Smooth muscle cell (in vitro differentiated cells): ENCODE results near the gene ADGRL4. TPM values are rescaled to one million over a fixed set of nuclear protein-coding genes. Genes with fewer than 3 reads are reported as not detected.

Experiments used
- DNase-seq: peaks from one replicate; lab custom pipeline; 2025; ENCODE audit not compliant: unreplicated experiment; lab: John Stamatoyannopoulos, UW
- H2AFZ ChIP-seq: fragments of 200-600 bp; sonication (generic); 2 replicates; pipeline ENCODE4 v1.6.0; 2016; ENCODE audit warnings: antibody characterized with exemption, low read depth, mild to moderate bottlenecking
- H3F3A ChIP-seq: fragments of 200-600 bp; sonication (generic); 2 replicates; pipeline ENCODE4 v1.6.0; 2017; ENCODE audit warnings: antibody characterized with exemption, low read depth
- H3K27ac ChIP-seq: fragments of 200-600 bp; sonication (generic); 2 replicates; pipeline ENCODE4 v1.5.1; 2016; ENCODE audit warnings: low read depth, mild to moderate bottlenecking
- H3K27me3 ChIP-seq: fragments of 200-600 bp; sonication (generic); 2 replicates; pipeline ENCODE4 v1.6.1; 2016; ENCODE audit warnings: low read depth, mild to moderate bottlenecking
- H3K36me3 ChIP-seq: fragments of 200-600 bp; sonication (generic); 2 replicates; pipeline ENCODE4 v1.5.1; 2016; ENCODE audit warnings: low read depth
- H3K4me1 ChIP-seq: fragments of 200-600 bp; sonication (generic); 2 replicates; pipeline ENCODE4 v1.5.1; 2016; ENCODE audit warnings: low read depth
- H3K4me2 ChIP-seq: fragments of 200-600 bp; sonication (generic); 2 replicates; pipeline ENCODE4 v1.6.0; 2016; ENCODE audit warnings: mild to moderate bottlenecking
- H3K4me3 ChIP-seq: fragments of 200-600 bp; sonication (generic); 2 replicates; pipeline ENCODE4 v1.5.1; 2016; ENCODE audit warnings: mild to moderate bottlenecking
- H3K79me2 ChIP-seq: fragments of 200-600 bp; sonication (generic); 2 replicates; pipeline ENCODE4 v1.6.0; 2016; ENCODE audit warnings: low read depth, mild to moderate bottlenecking
- H3K9ac ChIP-seq: fragments of 200-600 bp; sonication (generic); 2 replicates; pipeline ENCODE4 v1.6.0; 2016; ENCODE audit warnings: low read depth
- H3K9me3 ChIP-seq: fragments of 200-600 bp; sonication (generic); replicated peaks from 2 replicates; pipeline ENCODE4 v1.5.1; 2016; ENCODE audit warnings: low read depth
- H4K20me1 ChIP-seq: fragments of 200-600 bp; sonication (generic); 2 replicates; pipeline ENCODE4 v1.6.0; 2016; ENCODE audit warnings: low read depth
- WGBS: methylation state at CpG from one replicate; pipeline ENCODE4 v1.1.7; 2016; ENCODE audit warnings: low lambda C conversion rate; 5-methylcytosine and 5-hydroxymethylcytosine counted together
- polyA plus RNA-seq: library from polyadenylated mRNA; unstranded; fragments of >200 nt; fragmentation: Nextera tagmentation; extraction: Ambion mirVana; gene quantifications from 2 replicates; pipeline ENCODE4 v1.2.1, GENCODE V29; 2016
- total RNA-seq: library from RNA; depleted of rRNA; stranded (reverse); fragments of >200 nt; gene quantifications from 2 replicates; pipeline ENCODE4 v1.2.3, GENCODE V29; 2014
- TF ChIP-seq, protein P1 (sequence below): fragments of 200-600 bp; sonication (generic); IDR thresholded peaks from 2 replicates; pipeline ENCODE4 v1.5.1; 2017; ENCODE audit warnings: borderline replicate concordance, mild to moderate bottlenecking, antibody characterized with exemption; ENCODE audit not compliant: insufficient read depth, poor library complexity, severe bottlenecking

ADGRL4 gene
- total and polyA plus RNA-seq, 2 experiments from 2014 or later: 2.7 to 3.1 TPM

DNA sequence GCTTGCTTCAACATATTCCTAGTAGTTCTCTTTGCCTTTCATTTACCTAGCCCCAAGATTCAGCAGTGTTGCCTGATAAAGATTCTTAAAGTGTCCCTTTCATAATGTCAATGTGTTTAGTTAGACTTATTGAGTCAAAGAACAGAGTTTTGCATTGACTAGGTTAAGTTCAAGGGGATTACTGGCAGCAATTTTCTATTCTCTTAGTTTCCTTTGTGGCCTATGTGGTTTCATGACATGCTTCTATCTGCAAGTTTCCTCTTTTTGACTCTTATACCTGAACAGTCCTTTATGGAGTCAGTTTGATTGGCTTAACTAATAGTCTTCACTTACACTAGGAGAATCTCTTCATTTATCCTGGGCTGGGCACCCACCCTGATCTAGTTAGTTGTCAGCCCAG is 151.3 kb downstream of the ADGRL4 start:
- no peaks in the 10 kb centered on the region for H3K36me3 ChIP-seq
- TF ChIP-seq, protein P1, sequence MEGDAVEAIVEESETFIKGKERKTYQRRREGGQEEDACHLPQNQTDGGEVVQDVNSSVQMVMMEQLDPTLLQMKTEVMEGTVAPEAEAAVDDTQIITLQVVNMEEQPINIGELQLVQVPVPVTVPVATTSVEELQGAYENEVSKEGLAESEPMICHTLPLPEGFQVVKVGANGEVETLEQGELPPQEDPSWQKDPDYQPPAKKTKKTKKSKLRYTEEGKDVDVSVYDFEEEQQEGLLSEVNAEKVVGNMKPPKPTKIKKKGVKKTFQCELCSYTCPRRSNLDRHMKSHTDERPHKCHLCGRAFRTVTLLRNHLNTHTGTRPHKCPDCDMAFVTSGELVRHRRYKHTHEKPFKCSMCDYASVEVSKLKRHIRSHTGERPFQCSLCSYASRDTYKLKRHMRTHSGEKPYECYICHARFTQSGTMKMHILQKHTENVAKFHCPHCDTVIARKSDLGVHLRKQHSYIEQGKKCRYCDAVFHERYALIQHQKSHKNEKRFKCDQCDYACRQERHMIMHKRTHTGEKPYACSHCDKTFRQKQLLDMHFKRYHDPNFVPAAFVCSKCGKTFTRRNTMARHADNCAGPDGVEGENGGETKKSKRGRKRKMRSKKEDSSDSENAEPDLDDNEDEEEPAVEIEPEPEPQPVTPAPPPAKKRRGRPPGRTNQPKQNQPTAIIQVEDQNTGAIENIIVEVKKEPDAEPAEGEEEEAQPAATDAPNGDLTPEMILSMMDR: no peak

DNA sequence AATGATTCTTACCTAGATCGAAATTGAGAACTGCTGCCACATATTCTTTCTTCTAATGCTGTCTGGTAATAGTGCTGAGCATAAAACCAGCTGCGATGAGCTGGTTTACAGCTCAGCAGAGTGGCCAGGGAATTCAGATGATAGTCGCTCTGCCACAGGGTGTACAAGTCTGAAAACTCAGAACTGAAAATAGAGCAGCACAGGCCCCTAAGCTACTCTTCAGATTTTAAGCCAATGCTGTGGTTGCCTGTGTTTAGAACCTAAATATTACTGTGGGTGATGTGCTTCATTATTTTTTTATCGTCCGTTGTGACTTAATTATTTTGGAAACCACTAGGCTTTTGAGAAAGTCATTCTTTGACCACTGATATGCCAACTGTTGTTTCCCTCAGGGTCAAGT is 152.0 kb downstream of the ADGRL4 start:
- Histone ChIP-seq H3K27me3 (no peaks in the 10 kb centered on the region), H4K20me1 (no peaks in the 10 kb centered on the region), H3K79me2 (no peaks in the 10 kb centered on the region), H3K4me3 (no peak overlapping the region), H3K27ac (no peak overlapping the region), H3K4me2 (no peak overlapping the region), H3K9ac (no peak overlapping the region), H3K9me3 (no peaks in the 10 kb centered on the region), H3K4me1 (no peaks in the 10 kb centered on the region), H2AFZ (no peak overlapping the region), H3K36me3 (no peaks in the 10 kb centered on the region), H3F3A (no peaks in the 10 kb centered on the region)
- TF ChIP-seq, protein P1: no peak
- no peak for DNase-seq
- 89% methylated on average over 5 of the region's 5 CpGs for WGBS

More for the DNA sequence above, 151.3 kb downstream of the ADGRL4 start:
- no peaks in the 10 kb centered on the region for H3K9me3 ChIP-seq
- H3K4me2 ChIP-seq: no peak overlapping the region
- no peak for DNase-seq
- no peaks in the 10 kb centered on the region for H3K79me2 ChIP-seq
- no peak overlapping the region for H2AFZ ChIP-seq
- H3K27ac ChIP-seq: no peak overlapping the region
- H3K27me3 ChIP-seq: no peaks in the 10 kb centered on the region
- no peak overlapping the region for H3K4me3 ChIP-seq
- H4K20me1 ChIP-seq: no peaks in the 10 kb centered on the region
- no peak overlapping the region for H3K9ac ChIP-seq
- H3K4me1 ChIP-seq: no peaks in the 10 kb centered on the region
- H3F3A ChIP-seq: no peaks in the 10 kb centered on the region

DNA sequence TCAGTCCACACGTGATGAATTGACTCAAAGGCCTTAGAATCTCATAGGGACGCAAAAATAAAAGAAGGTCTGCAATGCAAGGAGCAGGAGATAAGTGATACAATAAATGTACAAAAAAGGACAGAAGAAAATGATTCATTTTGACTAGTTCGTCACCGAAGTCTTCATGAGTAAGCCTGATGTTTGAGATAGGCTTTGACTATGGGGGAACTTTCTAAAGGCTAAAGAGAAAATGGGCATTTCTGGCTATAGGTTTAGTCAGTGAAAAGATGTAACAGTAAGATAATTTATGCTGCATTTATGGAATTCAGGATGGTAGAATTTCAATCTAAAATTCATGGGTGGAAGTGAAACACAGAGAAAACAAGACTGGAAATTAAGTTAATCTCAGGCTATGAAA is 163.0 kb downstream of the ADGRL4 start:
- Histone ChIP-seq H3K4me3 (no peak overlapping the region), H2AFZ (peak overlapping the region; percentile 38), H3F3A (no peaks in the 10 kb centered on the region), H3K27ac (peak overlapping the region; percentile 59), H3K4me1 (peaks cover 25% of the 10 kb centered on the region), H3K9ac (no peak overlapping the region), H3K9me3 (no peaks in the 10 kb centered on the region), H3K36me3 (no peaks in the 10 kb centered on the region), H3K4me2 (peak overlapping the region; percentile 62), H4K20me1 (no peaks in the 10 kb centered on the region), H3K79me2 (no peaks in the 10 kb centered on the region), H3K27me3 (no peaks in the 10 kb centered on the region)
- no peak for DNase-seq
- TF ChIP-seq, protein P1: no peak
- WGBS: 20% methylated on average over 4 of the region's 4 CpGs

DNA sequence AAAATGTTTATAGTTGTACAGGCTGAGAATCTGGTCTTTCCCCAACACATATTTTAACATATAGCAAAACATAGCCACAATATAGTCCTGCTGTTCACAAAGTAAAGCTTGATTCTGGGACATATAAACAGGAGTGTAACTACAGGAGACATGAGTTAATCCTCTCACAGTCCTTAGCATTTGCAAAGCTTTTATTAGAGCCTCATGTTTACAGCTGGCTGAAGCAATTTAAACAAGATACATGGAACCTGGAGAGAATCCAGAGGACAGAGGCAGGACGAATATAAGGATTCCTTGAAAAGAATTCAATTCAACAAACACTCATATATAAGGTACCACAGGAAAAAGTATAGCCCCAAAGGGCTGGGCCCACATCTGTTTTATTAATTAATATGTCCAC is 163.4 kb downstream of the ADGRL4 start:
- H3K79me2 ChIP-seq: no peaks in the 10 kb centered on the region
- 23% methylated on average over 1 of the region's 1 CpG for WGBS
- peaks cover 25% of the 10 kb centered on the region for H3K4me1 ChIP-seq
- no peaks in the 10 kb centered on the region for H3K36me3 ChIP-seq
- TF ChIP-seq, protein P1: no peak
- DNase-seq: no peak
- H3K9me3 ChIP-seq: no peaks in the 10 kb centered on the region
- no peak overlapping the region for H3K4me3 ChIP-seq
- peak overlapping the region; percentile 38 for H2AFZ ChIP-seq
- no peaks in the 10 kb centered on the region for H4K20me1 ChIP-seq
- no peak overlapping the region for H3K9ac ChIP-seq
- H3K27ac ChIP-seq: peak overlapping the region; percentile 59
- H3F3A ChIP-seq: no peaks in the 10 kb centered on the region
- peak overlapping the region; percentile 62 for H3K4me2 ChIP-seq
- H3K27me3 ChIP-seq: no peaks in the 10 kb centered on the region
